22Rv1 (cell line): ENCODE measurements around the gene XAGE1B.
"Not testable (repeated sequence)": the region's sequence is repeated elsewhere in the genome, so short reads cannot be mapped to it uniquely, and the experiment has no call there.

ENCODE experiments used
- H3K27ac ChIP-seq: fragments of 450-650 bp; 2 replicates; pipeline ENCODE4 v1.5.1; 2017
- ZFX ChIP-seq: fragments of 450-650 bp; IDR thresholded peaks from 2 replicates; pipeline ENCODE4 v1.6.1; 2017; ENCODE audit warnings: antibody characterized with exemption, borderline replicate concordance
- TF ChIP-seq, protein P1 (sequence below): fragments of 450-650 bp; IDR thresholded peaks from 2 replicates; pipeline ENCODE4 v1.5.1; 2017; ENCODE audit warnings: mild to moderate bottlenecking

XAGE1B gene, protein sequence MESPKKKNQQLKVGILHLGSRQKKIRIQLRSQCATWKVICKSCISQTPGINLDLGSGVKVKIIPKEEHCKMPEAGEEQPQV

DNA sequence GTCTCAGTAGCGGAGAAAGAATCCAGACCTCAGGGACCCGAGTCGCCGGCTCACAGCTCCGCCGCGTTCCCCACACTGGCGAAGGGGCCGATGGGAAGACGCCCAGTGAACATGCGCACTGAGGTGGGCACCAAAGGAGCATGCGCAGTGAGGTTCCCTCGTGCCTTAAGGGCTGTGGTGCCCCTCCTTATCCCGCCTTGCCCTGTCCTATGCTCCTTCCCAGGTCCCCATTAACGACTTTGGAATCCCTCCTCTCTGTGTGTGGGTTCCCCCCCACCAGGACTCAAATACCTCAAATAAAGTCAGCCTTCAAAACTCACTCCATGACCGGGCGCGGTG lies at the start of gene XAGE1B:
Gene XAGE1B (minus strand): TSS at position 77 of the 339 bp plus-strand sequence. CDS start 1,536 bp downstream, outside the sequence.
- H3K27ac ChIP-seq = not testable (repeated sequence)

DNA sequence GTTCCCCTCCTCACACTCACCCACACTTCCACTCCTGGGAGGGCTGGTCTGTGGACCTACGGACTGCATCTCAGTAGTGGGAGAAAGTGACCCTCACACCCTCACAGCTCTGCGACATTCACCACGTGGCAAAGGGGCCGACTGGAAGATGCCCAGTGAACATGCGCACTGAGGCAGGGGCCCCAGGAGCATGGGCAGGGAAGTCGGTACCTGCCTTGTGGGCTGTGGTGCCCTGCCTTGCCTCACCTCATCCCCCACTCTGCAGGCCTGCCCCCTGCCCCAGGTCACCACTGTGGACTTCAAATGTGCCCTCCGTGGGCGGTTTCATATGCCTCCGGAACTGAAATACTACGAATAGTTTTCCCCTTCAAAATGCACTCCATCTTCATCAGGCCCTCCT lies 46.2 kb upstream of the XAGE1B start:
- TF ChIP-seq, protein P1, sequence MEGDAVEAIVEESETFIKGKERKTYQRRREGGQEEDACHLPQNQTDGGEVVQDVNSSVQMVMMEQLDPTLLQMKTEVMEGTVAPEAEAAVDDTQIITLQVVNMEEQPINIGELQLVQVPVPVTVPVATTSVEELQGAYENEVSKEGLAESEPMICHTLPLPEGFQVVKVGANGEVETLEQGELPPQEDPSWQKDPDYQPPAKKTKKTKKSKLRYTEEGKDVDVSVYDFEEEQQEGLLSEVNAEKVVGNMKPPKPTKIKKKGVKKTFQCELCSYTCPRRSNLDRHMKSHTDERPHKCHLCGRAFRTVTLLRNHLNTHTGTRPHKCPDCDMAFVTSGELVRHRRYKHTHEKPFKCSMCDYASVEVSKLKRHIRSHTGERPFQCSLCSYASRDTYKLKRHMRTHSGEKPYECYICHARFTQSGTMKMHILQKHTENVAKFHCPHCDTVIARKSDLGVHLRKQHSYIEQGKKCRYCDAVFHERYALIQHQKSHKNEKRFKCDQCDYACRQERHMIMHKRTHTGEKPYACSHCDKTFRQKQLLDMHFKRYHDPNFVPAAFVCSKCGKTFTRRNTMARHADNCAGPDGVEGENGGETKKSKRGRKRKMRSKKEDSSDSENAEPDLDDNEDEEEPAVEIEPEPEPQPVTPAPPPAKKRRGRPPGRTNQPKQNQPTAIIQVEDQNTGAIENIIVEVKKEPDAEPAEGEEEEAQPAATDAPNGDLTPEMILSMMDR = no peak
- no peak for TF ChIP-seq ZFX

DNA sequence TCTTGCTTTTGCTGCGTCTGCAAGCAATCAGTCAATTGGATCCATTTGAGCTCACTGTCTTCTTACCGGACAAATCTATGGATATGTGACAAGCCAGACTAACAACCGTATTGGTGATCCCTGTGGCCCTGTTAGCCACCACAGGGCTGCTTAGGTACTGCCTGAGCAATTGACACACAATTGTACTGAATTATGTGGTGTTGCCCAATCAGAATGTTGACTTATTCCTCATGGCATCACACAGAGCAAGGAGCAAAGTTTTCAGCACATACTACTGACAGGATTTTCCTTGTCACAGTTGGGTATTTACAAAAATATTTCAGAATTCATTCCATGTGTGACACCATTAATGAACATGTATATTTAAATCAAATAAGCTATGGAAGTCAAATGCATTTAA lies 41.3 kb upstream of the XAGE1B start:
- H3K27ac ChIP-seq = no peak overlapping the region
- no peak for TF ChIP-seq ZFX
- TF ChIP-seq, protein P1 = no peak

More for the DNA sequence above, 46.2 kb upstream of the XAGE1B start:
- no peak overlapping the region for H3K27ac ChIP-seq

DNA sequence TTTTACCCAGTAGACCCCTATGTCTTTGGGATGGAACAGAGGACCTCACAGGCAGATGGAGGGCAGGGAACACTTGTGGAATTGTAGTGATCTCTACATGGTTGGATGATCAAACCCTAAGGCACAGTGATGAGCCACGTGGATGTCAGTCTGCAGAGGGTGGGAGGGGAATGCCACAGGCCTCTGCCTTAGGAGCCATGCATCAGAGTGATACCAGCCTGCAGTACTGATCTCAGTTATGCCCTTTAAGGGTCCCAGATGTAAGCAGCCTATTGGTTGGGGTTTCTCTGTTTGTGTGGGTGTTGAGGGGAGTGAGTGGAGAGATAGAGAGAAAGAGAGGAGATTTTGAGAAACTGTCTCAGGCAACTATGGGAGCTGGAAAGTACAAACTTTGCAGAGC lies 39.9 kb upstream of the XAGE1B start:
- no peak for TF ChIP-seq ZFX
- TF ChIP-seq, protein P1 = no peak
- H3K27ac ChIP-seq = no peak overlapping the region

DNA sequence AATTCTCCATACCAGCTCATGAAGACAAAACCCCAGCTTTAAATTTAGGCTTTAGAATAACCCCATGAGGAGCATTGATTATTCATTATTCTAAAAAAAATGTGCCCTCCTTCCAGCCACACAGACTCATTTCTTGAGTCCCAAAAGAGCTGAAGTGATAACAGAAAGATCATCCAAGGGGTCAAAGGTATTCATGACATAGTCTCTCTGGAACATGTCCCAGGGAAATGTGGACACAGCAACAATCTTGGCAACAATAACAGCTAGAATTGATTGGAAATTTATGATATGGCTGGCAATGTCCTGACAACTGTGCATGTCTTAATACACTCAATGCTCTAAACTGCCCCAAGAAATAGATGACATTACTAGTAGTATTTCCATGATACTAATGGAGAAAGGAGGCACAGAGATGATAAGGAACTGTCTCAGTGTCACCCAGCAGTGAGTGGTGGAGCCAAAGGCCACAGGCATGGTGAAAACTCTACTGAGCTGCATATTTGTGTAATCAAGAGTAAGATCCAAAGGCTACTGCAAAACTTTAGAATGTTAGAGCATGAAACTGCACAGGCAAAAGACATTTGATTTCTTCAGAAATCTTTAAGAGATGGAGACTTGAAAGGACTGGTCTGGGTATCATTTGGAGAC lies 37.3 kb upstream of the XAGE1B start:
- H3K27ac ChIP-seq = no peak overlapping the region
- TF ChIP-seq ZFX = no peak
- TF ChIP-seq, protein P1 = no peak

DNA sequence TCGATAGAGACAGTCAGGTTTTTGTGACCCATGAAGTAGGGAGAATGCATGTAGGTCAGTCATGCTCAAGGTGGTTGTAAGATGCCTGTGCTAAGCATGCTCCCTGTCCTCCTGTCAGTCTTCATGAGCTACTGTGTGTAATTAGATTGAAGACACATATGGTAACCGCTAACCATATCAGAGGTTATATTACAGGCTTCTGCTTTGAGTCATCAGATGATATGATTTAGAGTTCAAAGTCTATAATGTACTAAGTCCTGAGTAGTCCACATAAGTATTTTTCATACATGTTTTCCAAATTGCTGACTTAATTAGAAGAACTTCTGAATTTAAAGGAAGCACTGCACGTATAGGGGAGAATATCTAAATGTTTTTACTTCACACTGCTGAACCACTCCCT lies 31.9 kb upstream of the XAGE1B start:
- H3K27ac ChIP-seq = not testable (repeated sequence)

DNA sequence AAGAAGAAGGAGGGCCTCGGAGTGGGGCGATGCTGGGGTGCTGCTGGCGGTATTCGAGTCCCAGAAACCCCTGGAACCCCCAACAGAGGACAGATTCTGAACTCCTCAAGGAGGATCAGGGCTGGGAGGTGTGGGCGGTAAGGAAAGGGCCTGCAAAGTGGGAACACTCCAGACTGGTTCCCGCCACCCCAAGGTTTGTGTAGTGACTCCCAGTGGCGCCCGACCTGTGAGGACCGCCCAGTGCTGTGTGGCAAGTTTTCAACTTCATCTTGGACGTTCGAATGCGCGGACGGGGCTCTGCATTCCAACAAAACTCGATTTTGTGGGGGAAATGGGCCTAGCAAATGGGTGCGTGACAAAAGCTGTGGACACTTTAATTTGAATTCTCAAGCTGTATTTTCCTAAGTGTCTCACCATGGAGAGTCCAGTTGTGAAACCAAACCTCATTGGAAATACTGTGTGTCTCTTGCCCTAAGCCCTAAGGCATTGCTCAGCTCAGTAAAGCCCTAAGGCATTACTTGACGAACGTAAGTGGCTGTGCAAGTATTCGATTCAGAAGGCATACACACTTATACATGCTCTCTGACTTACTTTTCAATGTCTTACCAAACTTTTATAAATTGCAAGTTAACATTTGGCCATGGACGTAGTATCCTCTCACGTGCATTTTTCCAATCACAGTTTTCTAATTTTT lies 27.4 kb upstream of the XAGE1B start:
- TF ChIP-seq, protein P1 = no peak
- no peak for TF ChIP-seq ZFX
- H3K27ac ChIP-seq = no peak overlapping the region

DNA sequence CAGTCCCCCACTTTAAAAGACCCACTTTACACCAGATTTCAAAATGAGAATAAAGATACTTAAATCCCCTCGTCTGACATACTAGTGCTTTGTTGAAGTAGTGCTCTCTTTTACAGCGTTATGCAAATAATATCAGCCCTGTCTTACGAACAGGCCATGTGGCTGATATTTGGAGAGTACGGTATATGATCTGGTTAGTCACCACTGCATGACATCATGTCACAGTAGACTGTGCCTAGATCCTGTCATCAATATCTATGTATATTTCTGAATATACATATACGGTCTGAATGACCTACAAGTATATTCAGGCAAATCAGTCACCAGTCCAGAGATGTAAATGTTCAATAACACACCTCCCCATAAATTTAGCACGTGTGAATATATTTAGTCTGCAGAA lies 25.4 kb upstream of the XAGE1B start:
- no peak overlapping the region for H3K27ac ChIP-seq
- TF ChIP-seq, protein P1 = no peak
- no peak for TF ChIP-seq ZFX

DNA sequence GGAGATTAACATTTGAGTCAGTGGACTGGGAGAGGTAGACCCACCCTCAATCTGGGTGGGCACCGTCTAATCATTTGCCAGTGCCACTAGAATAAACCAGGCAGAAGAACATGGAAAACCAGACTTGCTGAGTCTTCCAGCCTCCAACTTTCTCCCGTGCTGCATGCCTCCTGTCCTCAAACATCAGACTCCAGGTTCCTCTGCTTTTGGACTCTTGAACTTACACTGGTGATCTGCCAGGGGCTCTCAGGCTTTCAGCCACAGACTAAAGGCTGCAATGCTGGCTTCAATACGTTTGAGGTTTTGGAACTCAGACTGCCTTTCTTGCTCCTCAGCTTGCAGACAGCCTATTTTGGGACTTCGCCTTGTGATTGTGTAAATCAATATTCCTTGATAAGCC lies 24.2 kb upstream of the XAGE1B start:
- not testable (repeated sequence) for H3K27ac ChIP-seq

DNA sequence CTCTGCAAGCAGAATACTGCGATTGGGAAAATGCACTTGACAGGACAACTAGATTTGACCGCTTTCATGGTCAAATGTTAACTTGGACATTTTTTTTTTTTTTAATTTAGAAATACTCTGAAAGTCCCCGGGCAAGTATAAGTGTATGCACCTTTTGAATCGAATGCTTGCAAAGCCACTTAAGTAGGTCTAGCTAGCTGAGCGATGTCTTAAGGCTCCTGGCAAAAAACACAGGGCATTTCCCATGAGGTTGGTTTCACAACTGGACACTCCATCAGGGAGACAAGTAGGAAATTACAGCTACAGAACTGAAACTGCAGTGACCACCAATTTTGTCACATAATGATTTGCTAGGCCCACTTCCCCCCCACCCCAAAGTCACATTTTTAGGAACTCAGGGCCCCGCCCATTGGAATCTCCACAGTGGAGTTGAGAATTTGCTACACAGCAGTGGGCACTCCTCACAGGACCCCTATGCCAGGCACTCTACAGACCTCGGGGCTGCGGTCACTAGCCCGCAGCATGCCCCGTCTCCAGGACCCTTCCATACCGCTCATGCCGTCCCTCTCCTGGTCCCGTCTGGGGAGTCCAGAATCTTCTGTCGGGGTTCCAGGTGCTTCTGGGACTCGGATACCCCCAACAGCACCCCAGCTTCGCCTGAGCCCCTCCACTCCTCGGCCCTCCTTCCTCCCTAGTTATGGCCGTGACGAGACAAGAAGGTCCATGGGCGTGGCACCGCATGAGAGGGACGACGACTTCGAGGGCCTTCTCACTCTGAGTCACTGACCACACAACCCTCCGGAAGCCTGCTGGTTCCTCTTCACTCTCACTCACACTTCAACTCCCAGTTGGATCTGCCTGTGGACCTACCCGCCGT lies 515 bp downstream of the XAGE1B start:
- not testable (repeated sequence) for H3K27ac ChIP-seq

DNA sequence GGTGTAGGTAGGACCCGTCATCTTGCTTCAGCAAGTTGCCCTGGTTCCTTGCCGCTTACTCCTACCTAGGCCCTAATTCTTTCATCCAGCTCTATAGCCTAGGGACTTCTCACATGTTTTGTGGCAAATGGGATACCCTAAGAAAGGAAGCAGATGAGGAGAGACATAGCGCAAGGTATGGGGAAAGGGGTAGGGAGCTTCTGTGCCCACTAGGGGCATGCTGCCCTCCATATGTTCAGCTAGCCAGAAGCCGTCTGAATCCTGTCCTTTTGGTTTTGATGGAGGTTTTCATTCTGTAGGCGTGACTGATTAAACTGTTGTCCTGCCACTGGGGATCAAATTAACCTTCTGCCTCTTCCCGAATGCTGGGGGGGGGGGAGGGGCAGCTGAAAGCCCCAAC lies 5.7 kb downstream of the XAGE1B start:
- H3K27ac ChIP-seq = not testable (repeated sequence)
